PFSK-1 (cell line): ENCODE results near the gene USP36.

Experiments used
- FOXP2 ChIP-seq: optimal IDR thresholded peaks from 2 replicates; pipeline ENCODE3; 2011; ENCODE audit warnings: borderline replicate concordance, control low read depth, inconsistent platforms; ENCODE audit not compliant: insufficient read depth; ENCODE audit errors: extremely low read length, extremely low read depth
- POLR2AphosphoS5 ChIP-seq: IDR thresholded peaks from 2 replicates; pipeline ENCODE4 v1.6.1; 2012; ENCODE audit warnings: low read depth, mild to moderate bottlenecking, control low read depth, low read length, moderate library complexity
- SIN3A ChIP-seq: IDR thresholded peaks from 2 replicates; pipeline ENCODE4 v1.6.1; 2012; ENCODE audit warnings: mild to moderate bottlenecking, low read length, moderate library complexity, borderline replicate concordance; ENCODE audit not compliant: insufficient read depth
- TAF1 ChIP-seq: IDR thresholded peaks from 2 replicates; pipeline ENCODE4 v1.6.1; 2012; ENCODE audit warnings: low read length, control low read depth, borderline replicate concordance; ENCODE audit not compliant: insufficient read depth
- TF ChIP-seq, protein P1 (sequence below), 2 experiments: IDR thresholded peaks; 2 replicates each; pipeline versions ENCODE4 v1.6.1 to v1.8.0; 2011 to 2012; ENCODE audit warnings: low read depth in 2 of 2, low read length in 2 of 2, control low read depth in 1 of 2, inconsistent platforms in 1 of 2, mild to moderate bottlenecking in 1 of 2, moderate library complexity in 1 of 2; ENCODE audit not compliant: insufficient read depth in 1 of 2

The USP36 gene

DNA sequence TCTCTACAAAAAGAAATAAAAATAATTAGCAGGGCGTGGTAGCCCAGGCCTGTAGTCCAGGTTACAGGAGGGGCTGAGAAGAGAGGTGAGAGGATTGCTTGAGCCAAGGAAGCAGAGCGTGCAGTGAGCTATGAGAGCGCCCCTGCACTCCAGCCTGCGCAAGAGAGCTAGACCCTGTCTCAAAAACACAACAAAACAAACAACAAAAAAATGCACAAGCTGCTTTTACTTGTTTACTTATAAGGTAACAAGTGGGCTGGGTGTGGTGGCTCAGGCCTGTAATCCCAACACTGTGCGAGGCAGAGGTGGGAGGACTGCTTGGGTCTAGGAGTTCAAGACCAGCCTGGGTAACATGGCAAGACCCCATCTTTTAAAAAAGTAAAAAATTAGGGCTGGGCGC is 60.3 kb downstream of the USP36 start:
- TF ChIP-seq FOXP2 (no peak), TAF1 (no peak), SIN3A (no peak), POLR2AphosphoS5 (no peak)
- TF ChIP-seq, protein P1, sequence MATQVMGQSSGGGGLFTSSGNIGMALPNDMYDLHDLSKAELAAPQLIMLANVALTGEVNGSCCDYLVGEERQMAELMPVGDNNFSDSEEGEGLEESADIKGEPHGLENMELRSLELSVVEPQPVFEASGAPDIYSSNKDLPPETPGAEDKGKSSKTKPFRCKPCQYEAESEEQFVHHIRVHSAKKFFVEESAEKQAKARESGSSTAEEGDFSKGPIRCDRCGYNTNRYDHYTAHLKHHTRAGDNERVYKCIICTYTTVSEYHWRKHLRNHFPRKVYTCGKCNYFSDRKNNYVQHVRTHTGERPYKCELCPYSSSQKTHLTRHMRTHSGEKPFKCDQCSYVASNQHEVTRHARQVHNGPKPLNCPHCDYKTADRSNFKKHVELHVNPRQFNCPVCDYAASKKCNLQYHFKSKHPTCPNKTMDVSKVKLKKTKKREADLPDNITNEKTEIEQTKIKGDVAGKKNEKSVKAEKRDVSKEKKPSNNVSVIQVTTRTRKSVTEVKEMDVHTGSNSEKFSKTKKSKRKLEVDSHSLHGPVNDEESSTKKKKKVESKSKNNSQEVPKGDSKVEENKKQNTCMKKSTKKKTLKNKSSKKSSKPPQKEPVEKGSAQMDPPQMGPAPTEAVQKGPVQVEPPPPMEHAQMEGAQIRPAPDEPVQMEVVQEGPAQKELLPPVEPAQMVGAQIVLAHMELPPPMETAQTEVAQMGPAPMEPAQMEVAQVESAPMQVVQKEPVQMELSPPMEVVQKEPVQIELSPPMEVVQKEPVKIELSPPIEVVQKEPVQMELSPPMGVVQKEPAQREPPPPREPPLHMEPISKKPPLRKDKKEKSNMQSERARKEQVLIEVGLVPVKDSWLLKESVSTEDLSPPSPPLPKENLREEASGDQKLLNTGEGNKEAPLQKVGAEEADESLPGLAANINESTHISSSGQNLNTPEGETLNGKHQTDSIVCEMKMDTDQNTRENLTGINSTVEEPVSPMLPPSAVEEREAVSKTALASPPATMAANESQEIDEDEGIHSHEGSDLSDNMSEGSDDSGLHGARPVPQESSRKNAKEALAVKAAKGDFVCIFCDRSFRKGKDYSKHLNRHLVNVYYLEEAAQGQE (IDR thresholded peaks at IDR 0.05; ENCODE audit: insufficient read depth in 1 of 2, low read depth in 2 of 2, low read length in 2 of 2), result no peak

DNA sequence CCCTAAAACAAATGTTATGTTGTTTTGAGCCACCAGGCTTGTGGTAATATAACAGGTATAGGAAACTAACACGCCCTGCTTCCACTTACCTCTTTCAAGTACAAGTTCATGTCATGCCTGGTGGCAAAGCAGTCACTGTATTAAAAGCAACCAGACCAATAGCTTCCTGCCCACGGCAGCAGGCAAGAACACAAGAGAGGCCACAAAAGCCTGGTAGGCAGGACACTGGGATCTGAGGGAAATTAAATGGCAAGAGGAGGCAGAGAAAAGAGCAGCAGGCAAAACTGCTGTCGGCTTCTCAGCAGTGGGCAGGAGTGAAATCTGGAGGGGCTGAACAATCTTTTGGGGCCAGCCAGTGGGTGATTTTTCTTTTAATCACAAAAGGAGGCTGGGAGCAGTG is 60.8 kb downstream of the USP36 start:
- TF ChIP-seq TAF1, result no peak
- TF ChIP-seq, protein P1 (IDR thresholded peaks at IDR 0.05; ENCODE audit: insufficient read depth in 1 of 2, low read depth in 2 of 2, low read length in 2 of 2), result no peak
- TF ChIP-seq POLR2AphosphoS5, result no peak
- TF ChIP-seq SIN3A, result no peak
- no peak for TF ChIP-seq FOXP2

DNA sequence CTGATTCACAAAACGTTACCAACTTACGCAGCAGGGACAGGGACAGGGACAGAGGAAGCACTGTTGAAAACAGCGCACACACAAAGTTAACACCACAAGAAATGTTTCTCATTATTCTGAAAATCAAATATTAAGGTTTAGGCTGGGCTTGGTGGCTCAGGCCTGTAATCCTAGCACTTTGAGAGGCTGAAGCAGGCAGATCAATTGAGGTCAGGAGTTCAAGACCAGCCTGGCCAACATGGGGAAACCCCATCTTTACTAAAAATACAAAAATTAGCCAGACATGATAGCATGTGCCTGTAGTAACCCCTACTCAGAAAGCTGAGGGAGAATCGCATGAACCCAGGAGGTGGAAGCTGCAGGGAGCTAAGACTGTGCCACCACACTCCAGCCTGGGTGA is 62.7 kb downstream of the USP36 start:
- no peak for TF ChIP-seq SIN3A
- TF ChIP-seq, protein P1 (IDR thresholded peaks at IDR 0.05; ENCODE audit: insufficient read depth in 1 of 2, low read depth in 2 of 2, low read length in 2 of 2), result no peak
- TF ChIP-seq POLR2AphosphoS5, result no peak

DNA sequence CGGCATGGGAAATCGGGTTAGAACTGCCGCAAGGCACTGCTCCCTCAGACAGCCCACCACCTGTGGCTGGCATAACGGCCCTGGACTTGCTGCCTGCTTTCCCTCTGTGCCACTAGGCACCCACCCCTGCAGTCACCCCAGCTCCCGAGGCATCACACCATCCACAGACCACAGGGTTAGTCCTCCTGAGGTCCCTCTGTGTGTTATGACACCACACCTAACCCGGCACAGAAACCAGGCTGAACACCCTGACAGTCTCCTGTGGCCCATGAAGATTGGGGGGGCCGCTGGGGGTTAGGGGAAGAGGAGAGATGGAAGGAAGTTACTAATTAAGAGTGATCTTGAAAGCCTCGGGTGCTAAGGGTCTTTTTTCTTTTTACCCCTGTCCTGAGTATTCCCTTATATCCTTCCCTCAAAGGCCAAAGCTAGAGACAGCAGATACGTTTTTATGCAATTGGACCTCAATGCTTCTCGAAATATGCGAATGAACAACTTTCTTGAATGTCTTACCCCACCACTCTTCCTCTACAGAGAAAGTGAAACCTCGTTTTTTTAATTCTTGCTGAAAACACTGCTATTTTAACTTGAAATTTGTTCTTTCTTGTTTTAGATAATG is 65.5 kb downstream of the USP36 start:
- TF ChIP-seq POLR2AphosphoS5 (no peak), TAF1 (no peak), SIN3A (no peak), FOXP2 (no peak)
- TF ChIP-seq, protein P1 (IDR thresholded peaks at IDR 0.05; ENCODE audit: insufficient read depth in 1 of 2, low read depth in 2 of 2, low read length in 2 of 2), result no peak

DNA sequence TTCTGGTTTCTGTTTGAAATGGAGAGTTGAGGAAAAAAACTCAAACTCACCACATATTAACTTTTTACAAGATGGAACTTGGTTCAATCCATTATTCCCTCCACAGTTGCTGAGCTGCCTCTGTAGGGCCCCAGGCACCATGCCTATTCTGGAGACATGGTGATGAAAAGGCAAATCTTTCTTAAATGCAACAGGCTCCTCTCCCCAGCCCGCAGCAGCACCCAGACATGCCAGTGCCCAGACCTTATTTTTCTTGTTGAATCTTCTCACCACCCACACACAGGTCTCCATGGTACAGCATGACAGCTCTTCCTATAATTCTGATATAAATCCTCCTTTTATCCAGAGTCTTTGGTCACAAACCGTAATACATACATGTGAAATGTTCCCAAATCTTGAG is 66.2 kb downstream of the USP36 start:
- TF ChIP-seq FOXP2 (no peak), TAF1 (no peak), SIN3A (no peak), POLR2AphosphoS5 (no peak)
- TF ChIP-seq, protein P1 (IDR thresholded peaks at IDR 0.05; ENCODE audit: insufficient read depth in 1 of 2, low read depth in 2 of 2, low read length in 2 of 2), result no peak
